Mesothelial cell of epicardium (in vitro differentiated cells): Measurements from ENCODE around the gene GLOD5. TPM values are rescaled to one million over a fixed set of nuclear protein-coding genes. Genes with fewer than 3 reads are reported as not detected.

Source experiments
- DNase-seq, 2 experiments: peaks; one replicate each; pipeline ENCODE4 v3.0.0; 2021; ENCODE audit warnings: low spot score in 2 of 2; ENCODE audit not compliant: unreplicated experiment in 2 of 2
- H3K27ac Mint-ChIP-seq: 2 replicates; pipeline ENCODE4 v1.8.0; 2021; ENCODE audit warnings: mixed read lengths
- H3K27me3 Mint-ChIP-seq: 2 replicates; pipeline ENCODE4 v1.8.0; 2021; ENCODE audit warnings: low read depth, mixed read lengths
- H3K36me3 Mint-ChIP-seq: 2 replicates; pipeline ENCODE4 v1.8.0; 2021; ENCODE audit warnings: mixed read lengths
- H3K4me1 Mint-ChIP-seq: 2 replicates; pipeline ENCODE4 v1.8.0; 2021; ENCODE audit warnings: mixed read lengths
- H3K4me3 Mint-ChIP-seq: 2 replicates; pipeline ENCODE4 v1.8.0; 2021; ENCODE audit warnings: mild to moderate bottlenecking, moderate library complexity, mixed read lengths
- H3K9me3 Mint-ChIP-seq: 2 replicates; pipeline ENCODE4 v1.8.0; 2021; ENCODE audit warnings: mixed read lengths
- CTCF ChIP-seq: fragments of 200-600 bp; sonication (generic); IDR thresholded peaks from one replicate; pipeline ENCODE4 v1.5.0; 2021; ENCODE audit warnings: antibody characterized with exemption; ENCODE audit not compliant: unreplicated experiment
- total RNA-seq: library from RNA; stranded (reverse); gene quantifications from 3 replicates; pipeline ENCODE4 v1.2.1, GENCODE V29; 2021

The GLOD5 gene
- total RNA-seq, 1 donor from 2014 or later: not detected

- Mint-ChIP-seq H3K27me3 (no peaks in the 10 kb centered on the region), H3K36me3 (peaks cover 9% of the 10 kb centered on the region), H3K9me3 (peaks cover 36% of the 10 kb centered on the region), H3K4me3 (peak overlapping the region; percentile 93), H3K4me1 (peaks cover 10% of the 10 kb centered on the region), H3K27ac (peak overlapping the region; percentile 99)
- TF ChIP-seq CTCF: no peak
- peak in 1 of 2 experiments; percentile 72 for DNase-seq
Measured at GRCh38 chrX:48802089-48802904, 40.8 kb downstream of the GLOD5 start.

DNA sequence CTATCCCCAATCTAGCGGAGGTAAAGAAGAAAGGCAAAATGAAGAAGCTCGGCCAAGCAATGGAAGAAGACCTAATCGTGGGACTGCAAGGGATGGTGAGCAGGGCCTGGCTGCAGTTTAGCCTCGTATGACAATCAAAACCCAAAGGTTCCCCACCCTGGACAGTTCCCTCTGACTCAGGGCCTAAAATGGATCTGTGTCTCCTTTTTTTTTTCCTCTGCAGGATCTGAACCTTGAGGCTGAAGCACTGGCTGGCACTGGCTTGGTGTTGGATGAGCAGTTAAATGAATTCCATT, 41.3 kb downstream of the GLOD5 start:
- Mint-ChIP-seq H3K27ac (peak overlapping the region; percentile 99), H3K27me3 (no peaks in the 10 kb centered on the region), H3K4me3 (peak overlapping the region; percentile 93), H3K36me3 (peaks cover 9% of the 10 kb centered on the region), H3K4me1 (peaks cover 10% of the 10 kb centered on the region), H3K9me3 (peaks cover 32% of the 10 kb centered on the region)
- TF ChIP-seq CTCF: no peak
- no peak for DNase-seq

GRCh38 chrX:48806081-48806480, 44.5 kb downstream of the GLOD5 start:
- Mint-ChIP-seq H3K9me3 (peaks cover 25% of the 10 kb centered on the region), H3K36me3 (peaks cover 12% of the 10 kb centered on the region), H3K27me3 (no peaks in the 10 kb centered on the region), H3K4me3 (no peak overlapping the region), H3K4me1 (peaks cover 5% of the 10 kb centered on the region), H3K27ac (no peak overlapping the region)
- no peak for TF ChIP-seq CTCF
- DNase-seq: no peak

DNA sequence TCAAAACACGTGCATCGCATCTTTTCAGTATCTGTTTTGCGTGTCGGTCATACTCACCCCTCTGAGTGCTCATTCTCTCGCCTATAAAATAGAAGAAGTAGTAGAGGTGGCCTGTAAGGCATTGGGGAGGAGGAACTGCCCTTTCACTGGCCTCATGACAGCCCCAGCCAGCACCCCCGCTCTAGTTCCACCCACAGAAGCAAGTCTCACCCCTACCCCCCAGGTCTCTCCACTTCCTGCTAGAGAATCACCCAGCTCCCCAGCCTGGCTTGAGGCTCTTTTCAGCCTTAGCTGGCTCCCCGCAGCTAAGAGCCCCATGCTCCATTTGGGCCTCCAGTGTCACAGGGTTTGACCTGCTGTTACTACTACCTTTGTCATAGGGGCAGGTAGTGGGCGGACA, 52.1 kb downstream of the GLOD5 start:
- Mint-ChIP-seq H3K4me3 (no peak overlapping the region), H3K27ac (no peak overlapping the region), H3K9me3 (peaks cover 14% of the 10 kb centered on the region), H3K36me3 (peaks cover 13% of the 10 kb centered on the region), H3K4me1 (no peaks in the 10 kb centered on the region), H3K27me3 (no peaks in the 10 kb centered on the region)
- TF ChIP-seq CTCF: no peak
- no peak for DNase-seq

- Mint-ChIP-seq H3K4me3 (no peak overlapping the region), H3K27me3 (no peaks in the 10 kb centered on the region), H3K9me3 (peaks cover 14% of the 10 kb centered on the region), H3K36me3 (peaks cover 14% of the 10 kb centered on the region), H3K4me1 (no peaks in the 10 kb centered on the region), H3K27ac (no peak overlapping the region)
- DNase-seq: no peak
- TF ChIP-seq CTCF: no peak
Measured at GRCh38 chrX:48814722-48815121, 53.2 kb downstream of the GLOD5 start.
